HepG2 (cell line): ENCODE results near the gene KIF17.

Experiments used
- CHD2 ChIP-seq: IDR thresholded peaks from 2 replicates; pipeline ENCODE4 v1.6.1; 2011; ENCODE audit warnings: low read depth, low read length, improper control_type of control experiment
- MTA3 ChIP-seq: sonication (generic); formaldehyde crosslinking; IDR thresholded peaks from 2 replicates; pipeline ENCODE4 v1.4.0; 2020; ENCODE audit warnings: missing genetic modification reagents
- POLR2A ChIP-seq, 2 experiments: IDR thresholded peaks; 2 replicates each; pipeline ENCODE4 v1.6.1; 2011; ENCODE audit warnings: low read depth in 2 of 2, low read length in 2 of 2, mild to moderate bottlenecking in 1 of 2, moderate library complexity in 1 of 2; ENCODE audit not compliant: insufficient read depth in 1 of 2
- RAD51 ChIP-seq: fragments of 450-650 bp; IDR thresholded peaks from 2 replicates; pipeline ENCODE4 v1.6.1; 2016; ENCODE audit warnings: borderline replicate concordance
- TFAP4 ChIP-seq: sonication (generic); IDR thresholded peaks from 2 replicates; pipeline ENCODE4 v1.6.1; 2016; ENCODE audit warnings: low read depth, borderline replicate concordance
- TF ChIP-seq, protein P1 (sequence below): sonication (generic); formaldehyde crosslinking; IDR thresholded peaks from 2 replicates; pipeline ENCODE4 v1.5.0; 2020; ENCODE audit warnings: mild to moderate bottlenecking, missing genetic modification reagents, moderate library complexity
- TF ChIP-seq, protein P2 (sequence below): IDR thresholded peaks from 2 replicates; pipeline ENCODE4 v1.6.1; 2016; ENCODE audit warnings: low read depth, missing genetic modification reagents, missing compliant biosample characterization
- TF ChIP-seq, protein P3 (sequence below): sonication (generic); formaldehyde crosslinking; conservative IDR thresholded peaks from 2 replicates; pipeline ENCODE4 v1.5.0; 2020; ENCODE audit warnings: missing genetic modification reagents

DNA sequence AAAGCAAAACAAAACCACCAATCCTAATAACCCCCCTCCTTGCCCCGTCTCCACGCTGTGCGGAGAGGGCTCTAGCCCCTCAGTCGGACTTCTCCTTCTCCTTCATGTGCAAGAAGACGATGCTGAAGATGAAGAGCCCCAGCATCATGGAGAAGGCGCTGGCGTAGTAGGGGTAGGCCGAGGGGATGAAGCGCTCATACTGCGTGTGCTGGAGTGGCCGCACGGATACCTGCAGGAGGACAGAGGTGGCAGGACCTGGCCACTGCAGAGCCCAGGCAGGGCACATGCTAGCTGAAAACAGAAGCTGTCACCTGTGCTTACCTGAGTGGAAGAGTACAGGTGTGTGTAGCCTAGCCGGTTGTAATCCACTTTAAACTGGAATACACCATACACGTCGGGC is 65.5 kb downstream of the KIF17 start:
- TF ChIP-seq, protein P1, sequence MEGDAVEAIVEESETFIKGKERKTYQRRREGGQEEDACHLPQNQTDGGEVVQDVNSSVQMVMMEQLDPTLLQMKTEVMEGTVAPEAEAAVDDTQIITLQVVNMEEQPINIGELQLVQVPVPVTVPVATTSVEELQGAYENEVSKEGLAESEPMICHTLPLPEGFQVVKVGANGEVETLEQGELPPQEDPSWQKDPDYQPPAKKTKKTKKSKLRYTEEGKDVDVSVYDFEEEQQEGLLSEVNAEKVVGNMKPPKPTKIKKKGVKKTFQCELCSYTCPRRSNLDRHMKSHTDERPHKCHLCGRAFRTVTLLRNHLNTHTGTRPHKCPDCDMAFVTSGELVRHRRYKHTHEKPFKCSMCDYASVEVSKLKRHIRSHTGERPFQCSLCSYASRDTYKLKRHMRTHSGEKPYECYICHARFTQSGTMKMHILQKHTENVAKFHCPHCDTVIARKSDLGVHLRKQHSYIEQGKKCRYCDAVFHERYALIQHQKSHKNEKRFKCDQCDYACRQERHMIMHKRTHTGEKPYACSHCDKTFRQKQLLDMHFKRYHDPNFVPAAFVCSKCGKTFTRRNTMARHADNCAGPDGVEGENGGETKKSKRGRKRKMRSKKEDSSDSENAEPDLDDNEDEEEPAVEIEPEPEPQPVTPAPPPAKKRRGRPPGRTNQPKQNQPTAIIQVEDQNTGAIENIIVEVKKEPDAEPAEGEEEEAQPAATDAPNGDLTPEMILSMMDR (CRISPR knock-in tag) = no peak
- TF ChIP-seq, protein P2, sequence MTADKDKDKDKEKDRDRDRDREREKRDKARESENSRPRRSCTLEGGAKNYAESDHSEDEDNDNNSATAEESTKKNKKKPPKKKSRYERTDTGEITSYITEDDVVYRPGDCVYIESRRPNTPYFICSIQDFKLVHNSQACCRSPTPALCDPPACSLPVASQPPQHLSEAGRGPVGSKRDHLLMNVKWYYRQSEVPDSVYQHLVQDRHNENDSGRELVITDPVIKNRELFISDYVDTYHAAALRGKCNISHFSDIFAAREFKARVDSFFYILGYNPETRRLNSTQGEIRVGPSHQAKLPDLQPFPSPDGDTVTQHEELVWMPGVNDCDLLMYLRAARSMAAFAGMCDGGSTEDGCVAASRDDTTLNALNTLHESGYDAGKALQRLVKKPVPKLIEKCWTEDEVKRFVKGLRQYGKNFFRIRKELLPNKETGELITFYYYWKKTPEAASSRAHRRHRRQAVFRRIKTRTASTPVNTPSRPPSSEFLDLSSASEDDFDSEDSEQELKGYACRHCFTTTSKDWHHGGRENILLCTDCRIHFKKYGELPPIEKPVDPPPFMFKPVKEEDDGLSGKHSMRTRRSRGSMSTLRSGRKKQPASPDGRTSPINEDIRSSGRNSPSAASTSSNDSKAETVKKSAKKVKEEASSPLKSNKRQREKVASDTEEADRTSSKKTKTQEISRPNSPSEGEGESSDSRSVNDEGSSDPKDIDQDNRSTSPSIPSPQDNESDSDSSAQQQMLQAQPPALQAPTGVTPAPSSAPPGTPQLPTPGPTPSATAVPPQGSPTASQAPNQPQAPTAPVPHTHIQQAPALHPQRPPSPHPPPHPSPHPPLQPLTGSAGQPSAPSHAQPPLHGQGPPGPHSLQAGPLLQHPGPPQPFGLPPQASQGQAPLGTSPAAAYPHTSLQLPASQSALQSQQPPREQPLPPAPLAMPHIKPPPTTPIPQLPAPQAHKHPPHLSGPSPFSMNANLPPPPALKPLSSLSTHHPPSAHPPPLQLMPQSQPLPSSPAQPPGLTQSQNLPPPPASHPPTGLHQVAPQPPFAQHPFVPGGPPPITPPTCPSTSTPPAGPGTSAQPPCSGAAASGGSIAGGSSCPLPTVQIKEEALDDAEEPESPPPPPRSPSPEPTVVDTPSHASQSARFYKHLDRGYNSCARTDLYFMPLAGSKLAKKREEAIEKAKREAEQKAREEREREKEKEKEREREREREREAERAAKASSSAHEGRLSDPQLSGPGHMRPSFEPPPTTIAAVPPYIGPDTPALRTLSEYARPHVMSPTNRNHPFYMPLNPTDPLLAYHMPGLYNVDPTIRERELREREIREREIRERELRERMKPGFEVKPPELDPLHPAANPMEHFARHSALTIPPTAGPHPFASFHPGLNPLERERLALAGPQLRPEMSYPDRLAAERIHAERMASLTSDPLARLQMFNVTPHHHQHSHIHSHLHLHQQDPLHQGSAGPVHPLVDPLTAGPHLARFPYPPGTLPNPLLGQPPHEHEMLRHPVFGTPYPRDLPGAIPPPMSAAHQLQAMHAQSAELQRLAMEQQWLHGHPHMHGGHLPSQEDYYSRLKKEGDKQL (CRISPR knock-in tag) = no peak
- no peak for TF ChIP-seq RAD51
- TF ChIP-seq TFAP4 = no peak
- no peak for TF ChIP-seq MTA3
- no peak for TF ChIP-seq POLR2A (IDR thresholded peaks at IDR 0.05; ENCODE audit: insufficient read depth in 1 of 2, low read depth in 2 of 2, low read length in 2 of 2)
- TF ChIP-seq, protein P3, sequence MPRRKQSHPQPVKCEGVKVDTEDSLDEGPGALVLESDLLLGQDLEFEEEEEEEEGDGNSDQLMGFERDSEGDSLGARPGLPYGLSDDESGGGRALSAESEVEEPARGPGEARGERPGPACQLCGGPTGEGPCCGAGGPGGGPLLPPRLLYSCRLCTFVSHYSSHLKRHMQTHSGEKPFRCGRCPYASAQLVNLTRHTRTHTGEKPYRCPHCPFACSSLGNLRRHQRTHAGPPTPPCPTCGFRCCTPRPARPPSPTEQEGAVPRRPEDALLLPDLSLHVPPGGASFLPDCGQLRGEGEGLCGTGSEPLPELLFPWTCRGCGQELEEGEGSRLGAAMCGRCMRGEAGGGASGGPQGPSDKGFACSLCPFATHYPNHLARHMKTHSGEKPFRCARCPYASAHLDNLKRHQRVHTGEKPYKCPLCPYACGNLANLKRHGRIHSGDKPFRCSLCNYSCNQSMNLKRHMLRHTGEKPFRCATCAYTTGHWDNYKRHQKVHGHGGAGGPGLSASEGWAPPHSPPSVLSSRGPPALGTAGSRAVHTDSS (CRISPR knock-in tag) = no peak
- TF ChIP-seq CHD2 = no peak
